ENCODE results near the gene FAM199X. TPM values are rescaled to one million over a fixed set of nuclear protein-coding genes. Genes with fewer than 3 reads are reported as not detected.
A peak's percentile ranks its signal among the peaks of the same experiment; 100 is the strongest.

FAM199X gene
- total RNA-seq, 4 donors from 2014 or later = 9.5 to 16.6 (median 15.1) TPM

DNA sequence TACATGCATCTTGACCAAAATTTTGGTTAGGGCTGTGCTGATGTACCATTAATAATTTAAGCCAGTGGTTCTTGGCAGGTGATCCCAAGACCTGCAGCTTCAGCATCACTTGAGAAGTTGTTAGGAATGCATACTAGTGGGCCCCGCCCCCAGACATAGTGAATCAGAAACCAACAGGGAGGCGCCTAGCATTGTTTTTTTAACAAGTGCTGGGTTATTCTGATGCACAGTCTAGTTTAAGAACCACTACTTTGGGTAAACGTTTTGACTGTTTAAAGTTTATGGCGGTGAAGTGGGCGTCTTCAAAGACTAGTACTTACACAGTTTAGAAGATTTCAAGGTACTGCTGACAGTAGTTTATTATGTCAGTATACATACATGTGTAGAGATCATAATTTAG is 23.6 kb downstream of the FAM199X start:
- H3K27me3 ChIP-seq = no peaks in the 10 kb centered on the region
- no peak overlapping the region for H3K27ac ChIP-seq
- no peaks in the 10 kb centered on the region for H3K4me1 ChIP-seq
- no peak for DNase-seq
- peaks cover 0 to 70% (median 0%) of the 10 kb centered on the region in 3 donors for H3K36me3 ChIP-seq
- 58 to 100% methylated on average over 1 to 5 of the region's 5 CpGs for WGBS, 2 donors
- intact Hi-C loops (cut with DNase I) = no loop called here
- no peaks in the 10 kb centered on the region for H3K9me3 ChIP-seq
- no peak for TF ChIP-seq POLR2A (IDR thresholded peaks at IDR 0.05)
- TF ChIP-seq CTCF (IDR thresholded peaks at IDR 0.05) = no peak
- no peak overlapping the region for H3K4me3 ChIP-seq

DNA sequence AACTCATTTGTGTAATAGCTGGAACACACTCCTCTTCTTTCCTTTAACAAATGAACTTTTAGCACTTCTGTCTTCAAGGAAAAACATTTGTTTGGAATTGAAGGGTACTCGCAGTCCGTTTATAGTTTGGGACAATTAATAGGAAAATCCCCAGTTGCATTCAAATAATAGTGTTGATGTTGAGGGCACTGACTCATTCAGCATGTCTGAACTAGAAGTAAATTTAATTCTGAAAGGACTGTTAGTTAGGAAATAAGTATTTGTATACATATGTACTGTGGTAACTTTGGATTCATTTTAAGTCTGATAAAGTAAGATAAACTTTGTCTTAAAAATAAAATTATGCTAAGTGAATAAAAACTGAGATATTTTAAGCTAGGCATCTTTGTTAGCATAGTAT is 27.2 kb downstream of the FAM199X start:
- DNase-seq = no peak
- no peaks in the 10 kb centered on the region for H3K4me1 ChIP-seq
- TF ChIP-seq CTCF (IDR thresholded peaks at IDR 0.05) (no peak), POLR2A (IDR thresholded peaks at IDR 0.05) (no peak)
- peaks cover 0 to 60% (median 0%) of the 10 kb centered on the region in 3 donors for H3K36me3 ChIP-seq
- 31 to 35% methylated on average over 2 of the region's 2 CpGs for WGBS, 2 donors
- H3K27me3 ChIP-seq = no peaks in the 10 kb centered on the region
- no peaks in the 10 kb centered on the region for H3K9me3 ChIP-seq
- intact Hi-C loops (cut with DNase I) = no loop called here
- H3K4me3 ChIP-seq = no peak overlapping the region
- no peak overlapping the region for H3K27ac ChIP-seq

GRCh38 chrX:104195013-104195412 is 28.8 kb downstream of the FAM199X start:
- H3K27me3 ChIP-seq = no peaks in the 10 kb centered on the region
- no peak for DNase-seq
- TF ChIP-seq CTCF (IDR thresholded peaks at IDR 0.05) (no peak), POLR2A (IDR thresholded peaks at IDR 0.05) (no peak)
- intact Hi-C loops (cut with DNase I) = no loop called here
- H3K9me3 ChIP-seq = no peaks in the 10 kb centered on the region
- H3K36me3 ChIP-seq = peaks cover 0 to 45% (median 0%) of the 10 kb centered on the region in 3 donors
- no peak overlapping the region for H3K4me3 ChIP-seq
- 21 to 27% methylated on average over 1 of the region's 1 CpG for WGBS, 2 donors
- no peaks in the 10 kb centered on the region for H3K4me1 ChIP-seq
- H3K27ac ChIP-seq = no peak overlapping the region

- Histone ChIP-seq H3K4me1 (no peaks in the 10 kb centered on the region), H3K9me3 (no peaks in the 10 kb centered on the region), H3K27me3 (no peaks in the 10 kb centered on the region), H3K36me3 (peaks cover 0 to 45% (median 0%) of the 10 kb centered on the region in 3 donors), H3K27ac (no peak overlapping the region), H3K4me3 (no peak overlapping the region)
- DNase-seq = no peak
- intact Hi-C loops (cut with DNase I) = no loop called here
- 88 to 100% methylated on average over 1 of the region's 1 CpG for WGBS, 2 donors
- TF ChIP-seq POLR2A (IDR thresholded peaks at IDR 0.05) = no peak
- TF ChIP-seq CTCF (IDR thresholded peaks at IDR 0.05) = peak in 5 of 6 experiments; percentile 36 to 82 (median 48)
Measured at GRCh38 chrX:104195489-104196084, 29.3 kb downstream of the FAM199X start.

GRCh38 chrX:104205548-104205947 is 39.3 kb downstream of the FAM199X start:
- no peaks in the 10 kb centered on the region for H3K9me3 ChIP-seq
- no peak for DNase-seq
- WGBS, 2 donors = 69% methylated on average over 5 of the region's 5 CpGs
- intact Hi-C loops (cut with DNase I) = no loop called here
- no peak overlapping the region for H3K27ac ChIP-seq
- peaks cover 0 to 5% (median 0%) of the 10 kb centered on the region in 3 donors for H3K36me3 ChIP-seq
- no peak overlapping the region for H3K4me3 ChIP-seq
- no peak for TF ChIP-seq CTCF (IDR thresholded peaks at IDR 0.05)
- TF ChIP-seq POLR2A (IDR thresholded peaks at IDR 0.05) = no peak
- H3K27me3 ChIP-seq = no peaks in the 10 kb centered on the region
- no peaks in the 10 kb centered on the region for H3K4me1 ChIP-seq
